ENCODE data around the gene ZNF652.
A peak's percentile ranks its signal among the peaks of the same experiment; 100 is the strongest.

The ZNF652 gene

DNA sequence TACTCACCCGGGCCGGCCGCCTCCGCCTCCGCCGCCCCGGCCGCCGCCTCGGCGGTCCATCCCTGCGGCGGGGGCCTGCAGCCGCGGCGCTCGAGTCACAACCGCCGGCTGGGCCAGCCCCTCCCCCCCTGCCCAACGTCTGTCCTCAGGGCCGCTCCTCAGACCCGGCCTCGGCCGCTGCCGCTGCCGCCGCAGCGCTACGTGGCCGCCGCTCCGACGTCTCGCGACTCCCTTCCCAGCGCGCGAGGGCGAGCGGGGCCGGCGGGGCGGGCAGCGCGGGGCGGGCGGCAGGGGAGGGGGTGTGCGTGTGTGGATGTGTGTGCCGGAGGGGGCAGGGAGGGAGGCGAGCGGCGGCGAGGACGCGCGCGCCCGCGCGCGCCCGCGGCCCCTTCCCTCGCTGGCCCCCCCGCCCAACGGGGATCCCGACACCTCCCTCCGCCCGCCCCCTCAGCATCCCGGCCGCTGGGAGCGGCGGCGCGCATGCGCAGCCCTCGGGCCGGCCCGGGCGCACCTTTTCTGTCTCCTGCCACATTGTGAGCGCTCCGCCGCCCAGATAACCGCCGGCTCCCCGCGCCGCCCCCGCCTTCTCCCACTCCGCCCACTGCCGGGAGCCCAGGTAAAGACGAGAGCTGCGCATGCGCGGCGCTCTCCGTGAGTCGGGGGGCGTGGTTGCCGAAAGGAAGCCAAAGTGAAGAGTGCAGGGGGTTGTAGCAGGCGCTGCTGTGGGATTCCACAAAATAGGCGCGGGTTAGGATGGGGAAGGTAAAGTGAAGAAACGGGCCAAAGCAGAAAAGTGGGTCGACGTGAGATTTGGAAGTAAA lies at the start of gene ZNF652:
TSS of gene ZNF652 (minus strand) at position 349 of the 821 bp plus-strand sequence. CDS start 44,525 bp downstream, outside the sequence.
- Mint-ChIP-seq H3K27ac (peak within 1 kb of the TSS; percentile 86 to 95 (median 94)), H3K9me3 (no peaks in the 10 kb centered on the region), H3K36me3 (ENCODE audit: low read depth) (no peaks in the 10 kb centered on the region), H3K27me3 (ENCODE audit: low read depth) (no peaks in the 10 kb centered on the region), H3K4me1 (peaks cover 42% of the 10 kb centered on the region), H3K4me3 (peak within 1 kb of the TSS; percentile 88 to 96 (median 89))
- TF ChIP-seq, protein P1, sequence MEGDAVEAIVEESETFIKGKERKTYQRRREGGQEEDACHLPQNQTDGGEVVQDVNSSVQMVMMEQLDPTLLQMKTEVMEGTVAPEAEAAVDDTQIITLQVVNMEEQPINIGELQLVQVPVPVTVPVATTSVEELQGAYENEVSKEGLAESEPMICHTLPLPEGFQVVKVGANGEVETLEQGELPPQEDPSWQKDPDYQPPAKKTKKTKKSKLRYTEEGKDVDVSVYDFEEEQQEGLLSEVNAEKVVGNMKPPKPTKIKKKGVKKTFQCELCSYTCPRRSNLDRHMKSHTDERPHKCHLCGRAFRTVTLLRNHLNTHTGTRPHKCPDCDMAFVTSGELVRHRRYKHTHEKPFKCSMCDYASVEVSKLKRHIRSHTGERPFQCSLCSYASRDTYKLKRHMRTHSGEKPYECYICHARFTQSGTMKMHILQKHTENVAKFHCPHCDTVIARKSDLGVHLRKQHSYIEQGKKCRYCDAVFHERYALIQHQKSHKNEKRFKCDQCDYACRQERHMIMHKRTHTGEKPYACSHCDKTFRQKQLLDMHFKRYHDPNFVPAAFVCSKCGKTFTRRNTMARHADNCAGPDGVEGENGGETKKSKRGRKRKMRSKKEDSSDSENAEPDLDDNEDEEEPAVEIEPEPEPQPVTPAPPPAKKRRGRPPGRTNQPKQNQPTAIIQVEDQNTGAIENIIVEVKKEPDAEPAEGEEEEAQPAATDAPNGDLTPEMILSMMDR (IDR thresholded peaks at IDR 0.05; ENCODE audit: unreplicated experiment in 3 of 3) = no peak

DNA sequence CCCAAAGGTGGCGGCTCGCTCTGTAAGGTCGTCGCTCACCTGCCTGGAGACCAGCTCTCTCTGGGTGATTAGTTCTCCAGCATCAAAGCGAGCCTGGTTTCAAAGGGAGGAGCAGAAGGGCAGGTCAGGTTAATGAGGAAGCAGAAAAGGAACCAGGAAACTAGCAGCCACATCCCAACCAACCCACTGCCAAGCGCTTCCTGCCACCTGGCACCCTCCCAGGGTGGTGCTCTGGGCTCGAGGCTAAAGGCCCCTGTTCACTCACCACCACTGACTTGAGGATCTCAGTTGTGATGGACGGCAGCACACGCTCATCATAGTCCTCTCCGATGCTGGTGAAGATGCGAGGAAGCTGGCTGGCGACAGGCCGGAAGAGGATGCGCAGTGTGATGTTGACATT lies 47.0 kb upstream of the ZNF652 start:
- Mint-ChIP-seq H3K4me1 (peaks cover 30% of the 10 kb centered on the region), H3K9me3 (no peaks in the 10 kb centered on the region), H3K27ac (no peak overlapping the region), H3K27me3 (ENCODE audit: low read depth) (no peaks in the 10 kb centered on the region), H3K4me3 (peak overlapping the region in 1 of 3 experiments; percentile 19), H3K36me3 (ENCODE audit: low read depth) (peaks cover 71% of the 10 kb centered on the region)
- TF ChIP-seq, protein P1 (IDR thresholded peaks at IDR 0.05; ENCODE audit: unreplicated experiment in 3 of 3) = no peak

DNA sequence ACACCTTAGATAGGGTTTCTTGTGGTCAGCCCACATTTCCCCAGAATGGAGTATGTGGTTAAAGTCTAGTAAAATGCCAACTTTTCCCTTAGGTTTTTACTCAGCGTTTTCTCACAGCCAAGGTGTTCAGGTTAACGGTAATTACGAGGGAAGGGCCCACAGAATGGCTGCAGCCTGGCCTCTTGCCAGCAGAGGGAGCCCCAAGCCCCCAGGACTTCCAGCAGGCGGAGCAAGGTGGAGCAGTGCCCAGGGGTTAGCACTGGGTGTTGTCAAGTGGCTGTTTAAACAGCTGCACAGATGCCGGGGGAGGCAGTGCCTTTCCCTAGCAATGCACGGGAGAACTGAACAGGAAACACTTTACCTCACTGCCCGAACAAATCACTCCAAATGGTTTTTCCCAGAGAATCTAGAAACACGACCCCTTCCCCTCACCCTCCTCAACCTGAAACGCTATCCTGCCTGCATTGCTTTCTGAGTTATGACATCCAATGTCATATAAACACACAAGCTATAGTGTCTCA lies 46.0 kb upstream of the ZNF652 start:
- peaks cover 79% of the 10 kb centered on the region for H3K36me3 Mint-ChIP-seq (ENCODE audit: low read depth)
- H3K4me1 Mint-ChIP-seq = peaks cover 39% of the 10 kb centered on the region
- no peaks in the 10 kb centered on the region for H3K27me3 Mint-ChIP-seq (ENCODE audit: low read depth)
- H3K9me3 Mint-ChIP-seq = no peaks in the 10 kb centered on the region
- H3K4me3 Mint-ChIP-seq = peak overlapping the region in 1 of 3 experiments; percentile 7
- TF ChIP-seq, protein P1 (IDR thresholded peaks at IDR 0.05; ENCODE audit: unreplicated experiment in 3 of 3) = peak; percentile 94 to 99 (median 95)
- peak overlapping the region; percentile 39 to 75 (median 73) for H3K27ac Mint-ChIP-seq

DNA sequence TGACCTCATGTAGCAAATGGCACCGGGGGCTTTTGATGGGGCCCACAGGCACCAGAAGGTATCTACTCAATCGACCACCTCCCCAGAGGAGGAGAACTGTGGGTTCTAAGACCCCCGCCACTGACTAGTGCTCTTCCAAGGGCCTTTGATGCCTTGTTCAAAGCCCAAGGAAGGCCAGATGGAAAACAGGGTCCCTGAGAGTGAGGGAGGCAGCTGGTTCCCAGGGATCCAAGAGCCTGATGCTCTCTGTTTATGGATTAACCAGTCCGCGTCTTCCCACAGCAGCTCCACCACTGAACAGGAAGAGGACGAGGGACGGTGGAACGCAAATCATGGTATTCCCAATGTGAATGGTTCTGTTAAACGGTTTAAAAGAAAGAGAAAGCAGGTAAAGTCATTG lies 45.0 kb upstream of the ZNF652 start:
- Mint-ChIP-seq H3K4me3 (no peak overlapping the region), H3K9me3 (no peaks in the 10 kb centered on the region), H3K27ac (peak overlapping the region in 2 of 3 experiments; percentile 53 to 60), H3K27me3 (ENCODE audit: low read depth) (no peaks in the 10 kb centered on the region), H3K4me1 (peaks cover 48% of the 10 kb centered on the region), H3K36me3 (ENCODE audit: low read depth) (peaks cover 77% of the 10 kb centered on the region)
- TF ChIP-seq, protein P1 (IDR thresholded peaks at IDR 0.05; ENCODE audit: unreplicated experiment in 3 of 3) = no peak

DNA sequence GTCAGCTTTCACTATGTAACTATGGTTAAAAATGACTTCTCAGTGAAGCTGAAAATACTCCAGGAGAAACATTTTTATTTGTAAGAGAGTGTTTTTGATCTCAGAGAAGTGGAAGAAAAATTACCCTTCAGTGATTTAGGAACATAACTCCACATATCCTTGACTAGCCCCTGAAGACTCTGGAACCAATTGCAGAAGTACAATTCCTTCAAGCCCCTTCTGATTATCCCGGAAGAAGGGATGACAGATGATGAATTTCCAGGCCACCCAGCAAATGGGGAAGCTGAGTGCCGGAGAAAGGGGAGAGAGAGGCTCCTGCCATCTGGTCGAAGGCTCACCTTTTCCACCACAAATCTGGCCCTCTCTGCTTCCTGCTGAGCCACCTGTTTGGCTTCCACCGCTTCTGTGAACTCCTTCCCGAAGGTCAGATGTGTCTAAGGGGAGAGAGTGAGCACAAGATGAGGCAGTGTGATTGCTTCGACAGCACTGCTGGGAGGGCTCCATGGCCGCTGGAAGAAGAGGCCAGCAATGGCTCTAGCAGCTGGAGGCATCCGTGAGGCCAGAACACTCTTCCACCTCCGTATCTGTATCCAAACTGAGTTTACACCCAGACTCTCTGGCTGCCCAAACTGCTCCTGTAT lies 44.5 kb upstream of the ZNF652 start:
- Mint-ChIP-seq H3K4me3 (no peak overlapping the region), H3K9me3 (no peaks in the 10 kb centered on the region), H3K27me3 (ENCODE audit: low read depth) (no peaks in the 10 kb centered on the region), H3K4me1 (peaks cover 54% of the 10 kb centered on the region), H3K27ac (peak overlapping the region in 2 of 3 experiments; percentile 60 to 80), H3K36me3 (ENCODE audit: low read depth) (peaks cover 72% of the 10 kb centered on the region)
- TF ChIP-seq, protein P1 (IDR thresholded peaks at IDR 0.05; ENCODE audit: unreplicated experiment in 3 of 3) = no peak
